NT2/D1 (cell line): ENCODE results near the gene SLCO4A1.

Source experiments
- SUZ12 ChIP-seq: IDR thresholded peaks from 2 replicates; pipeline ENCODE4 v1.6.1; 2011; ENCODE audit not compliant: insufficient read length, insufficient read depth; ENCODE audit errors: extremely low read depth
- YY1 ChIP-seq: IDR thresholded peaks from 2 replicates; pipeline ENCODE4 v1.6.1; 2011; ENCODE audit not compliant: insufficient read length, insufficient read depth
- ZNF274 ChIP-seq: IDR thresholded peaks from 2 replicates; pipeline ENCODE4 v1.6.1; 2011; ENCODE audit warnings: mild to moderate bottlenecking, low read depth, low read length

DNA sequence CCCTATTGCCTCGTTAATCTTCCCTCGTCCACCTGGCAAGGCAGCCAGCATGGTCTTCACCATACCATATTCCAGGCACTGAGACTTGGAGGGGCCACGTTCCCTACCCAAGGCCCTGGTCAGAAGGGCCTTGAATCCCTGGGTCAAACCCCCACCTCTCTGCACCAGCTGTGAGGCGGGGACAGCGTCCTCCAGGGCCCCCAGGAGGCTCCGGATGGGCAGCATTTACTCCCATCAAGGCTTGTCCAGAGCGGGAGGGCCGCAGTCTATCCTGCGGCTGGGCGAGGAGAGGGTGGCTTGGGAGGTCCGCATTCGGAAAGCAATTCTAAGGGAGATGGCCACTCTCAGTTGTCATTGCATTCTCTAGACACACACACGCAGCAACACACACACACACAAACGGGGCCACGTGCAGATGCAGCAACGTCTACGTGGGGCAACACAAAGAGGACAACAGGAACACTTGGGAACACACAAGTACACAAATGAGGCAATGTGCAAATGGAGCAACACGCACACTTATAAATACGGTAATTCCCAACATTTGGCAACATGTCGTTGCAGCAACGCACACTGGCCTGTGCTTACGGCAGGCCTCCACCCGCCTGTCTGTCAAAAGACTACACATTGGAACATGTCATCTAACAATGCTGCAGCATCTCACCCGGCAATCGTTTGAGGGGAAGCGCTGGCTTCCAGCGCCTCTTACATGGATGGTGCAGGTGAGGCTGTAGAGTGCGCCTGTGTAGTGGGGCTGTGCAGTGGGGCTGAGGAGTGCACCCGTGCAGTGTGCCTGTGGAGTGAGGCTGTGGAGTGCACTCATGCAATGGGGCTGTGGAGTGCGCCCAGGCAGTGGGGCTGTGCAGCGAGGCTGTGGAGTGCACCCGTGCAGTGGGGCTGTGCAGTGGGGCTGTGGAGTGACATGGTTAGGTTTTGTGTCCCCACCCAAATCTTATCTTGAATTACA, 53.4 kb downstream of the SLCO4A1 start:
- no peak for TF ChIP-seq YY1
- no peak for TF ChIP-seq ZNF274
- TF ChIP-seq SUZ12 = no peak
